BLaER1 treated with 17β-estradiol and CSF1 and Interleukin-3, amounts not matched to agents 10 nM and 100 nM (cell line): ENCODE data around the gene AIF1L.

ENCODE experiments used
- H3K27ac ChIP-seq, 11 experiments: shearing (Covaris generic); formaldehyde crosslinking; 2 replicates each; pipeline ENCODE4 v1.8.1; 2022
- H3K27me3 ChIP-seq, 11 experiments: shearing (Covaris generic); formaldehyde crosslinking; 2 replicates each; pipeline ENCODE4 v1.8.1; 2022
- H3K36me3 ChIP-seq, 11 experiments: shearing (Covaris generic); formaldehyde crosslinking; 2 replicates each; pipeline ENCODE4 v1.8.1; 2022
- H3K4me1 ChIP-seq, 10 experiments: shearing (Covaris generic); formaldehyde crosslinking; 2 replicates each; pipeline ENCODE4 v1.8.1; 2022
- H3K4me2 ChIP-seq, 11 experiments: shearing (Covaris generic); formaldehyde crosslinking; 2 replicates each; pipeline ENCODE4 v1.8.1; 2022
- H3K4me3 ChIP-seq, 10 experiments: shearing (Covaris generic); formaldehyde crosslinking; 2 replicates each; pipeline ENCODE4 v1.8.1; 2022
- H3K9ac ChIP-seq, 11 experiments: shearing (Covaris generic); formaldehyde crosslinking; 2 replicates each; pipeline ENCODE4 v1.8.1; 2022
- H3K9me3 ChIP-seq, 11 experiments: shearing (Covaris generic); formaldehyde crosslinking; replicated peaks in 1 of 11; 2 replicates each; pipeline ENCODE4 v1.8.1; 2022
- H4K20me1 ChIP-seq, 11 experiments: shearing (Covaris generic); formaldehyde crosslinking; 2 replicates each; pipeline ENCODE4 v1.8.1; 2022
- Cebpa-rat ChIP-seq, 11 experiments: shearing (Covaris generic); IDR thresholded peaks; 2 replicates each; pipeline ENCODE4 v1.8.1; 2022

The AIF1L gene

DNA sequence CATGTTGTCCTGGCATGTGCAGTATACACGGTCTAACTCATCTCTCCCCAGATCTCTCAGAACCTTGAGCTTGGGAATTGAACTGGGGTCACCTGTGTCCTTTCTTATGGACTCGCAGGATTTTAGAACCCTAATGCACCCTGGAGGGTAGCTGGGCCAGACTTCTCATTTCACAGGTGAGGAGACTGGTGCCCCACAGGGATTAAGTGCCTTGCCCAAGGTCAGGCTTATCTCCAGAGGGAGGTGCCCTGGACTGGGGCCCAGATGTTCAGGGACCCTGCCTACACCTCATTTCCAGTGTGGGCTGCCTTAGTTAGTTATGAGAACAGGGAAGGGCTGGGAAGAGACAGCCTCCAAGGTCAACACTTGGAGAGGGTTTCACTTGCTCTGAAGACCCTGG lies 25.0 kb downstream of the AIF1L start:
- no peak for TF ChIP-seq Cebpa-rat (IDR thresholded peaks at IDR 0.05)
- no peak overlapping the region for H3K4me3 ChIP-seq
- no peaks in the 10 kb centered on the region for H3K9me3 ChIP-seq
- peaks cover 0 to 5% (median 0%) of the 10 kb centered on the region in 11 experiments; a peak in 1 of 22 replicates for H3K36me3 ChIP-seq
- H3K4me1 ChIP-seq = peaks cover 21 to 30% (median 29%) of the 10 kb centered on the region in 10 experiments
- H4K20me1 ChIP-seq = peaks cover 0 to 6% (median 0%) of the 10 kb centered on the region in 11 experiments; a peak in 5 of 22 replicates
- no peak overlapping the region for H3K9ac ChIP-seq
- H3K4me2 ChIP-seq = no peak overlapping the region
- no peaks in the 10 kb centered on the region for H3K27me3 ChIP-seq
- no peak overlapping the region for H3K27ac ChIP-seq

DNA sequence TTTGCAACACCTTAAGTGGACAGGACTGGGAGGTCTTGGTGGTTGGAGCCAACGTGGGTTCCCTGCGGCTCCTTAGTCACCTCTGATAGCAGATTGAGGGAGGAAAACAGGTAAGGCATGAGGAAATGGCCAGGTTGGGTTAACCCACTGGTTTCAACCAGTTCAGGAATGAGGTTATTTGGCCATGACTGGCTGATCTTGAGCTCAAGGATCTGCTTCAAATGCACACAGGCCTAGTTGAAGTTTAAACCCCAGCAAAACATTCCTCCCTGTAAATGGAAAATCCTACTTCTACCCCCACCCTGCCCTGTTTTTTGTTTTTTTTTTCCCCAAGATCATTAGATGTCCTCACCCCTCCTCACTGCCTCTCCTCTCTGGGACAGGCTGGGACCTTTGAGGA lies 25.8 kb downstream of the AIF1L start:
- Histone ChIP-seq H3K9ac (peak overlapping the region in 1 of 11 experiments; percentile 23; a peak in 1 of 22 replicates), H3K4me1 (peaks cover 21 to 30% (median 29%) of the 10 kb centered on the region in 10 experiments), H3K4me3 (no peak overlapping the region), H3K36me3 (peaks cover 0 to 9% (median 6%) of the 10 kb centered on the region in 11 experiments; a peak in 20 of 22 replicates), H4K20me1 (peaks cover 0 to 15% (median 0%) of the 10 kb centered on the region in 11 experiments; a peak in 6 of 22 replicates), H3K4me2 (no peak overlapping the region), H3K9me3 (no peaks in the 10 kb centered on the region), H3K27me3 (no peaks in the 10 kb centered on the region), H3K27ac (no peak overlapping the region)
- TF ChIP-seq Cebpa-rat (IDR thresholded peaks at IDR 0.05) = no peak

DNA sequence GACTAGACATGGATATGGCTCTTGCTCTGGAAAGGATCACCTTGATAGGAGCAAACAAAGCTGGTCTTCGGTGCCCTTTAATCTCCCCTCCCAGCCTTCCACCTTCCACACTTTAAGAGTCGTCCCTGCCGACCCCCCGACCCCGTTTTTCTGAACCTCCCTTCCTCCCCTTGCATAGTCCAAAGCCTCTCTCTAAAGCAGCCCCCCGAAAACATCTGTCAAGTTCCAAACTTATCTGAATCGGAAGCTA lies 28.6 kb downstream of the AIF1L start:
- no peaks in the 10 kb centered on the region for H3K9me3 ChIP-seq
- H4K20me1 ChIP-seq = peaks cover 0 to 20% (median 0%) of the 10 kb centered on the region in 11 experiments; a peak in 6 of 22 replicates
- TF ChIP-seq Cebpa-rat (IDR thresholded peaks at IDR 0.05) = no peak
- H3K4me1 ChIP-seq = peaks cover 18 to 23% (median 19%) of the 10 kb centered on the region in 10 experiments
- H3K27ac ChIP-seq = peak overlapping the region; percentile 52 to 92 (median 83); a peak in 21 of 22 replicates
- H3K9ac ChIP-seq = peak overlapping the region; percentile 85 to 97 (median 91)
- H3K4me2 ChIP-seq = peak overlapping the region; percentile 82 to 99 (median 95)
- H3K4me3 ChIP-seq = peak overlapping the region; percentile 78 to 92 (median 84)
- peaks cover 27 to 37% (median 34%) of the 10 kb centered on the region in 11 experiments for H3K36me3 ChIP-seq
- no peaks in the 10 kb centered on the region for H3K27me3 ChIP-seq

DNA sequence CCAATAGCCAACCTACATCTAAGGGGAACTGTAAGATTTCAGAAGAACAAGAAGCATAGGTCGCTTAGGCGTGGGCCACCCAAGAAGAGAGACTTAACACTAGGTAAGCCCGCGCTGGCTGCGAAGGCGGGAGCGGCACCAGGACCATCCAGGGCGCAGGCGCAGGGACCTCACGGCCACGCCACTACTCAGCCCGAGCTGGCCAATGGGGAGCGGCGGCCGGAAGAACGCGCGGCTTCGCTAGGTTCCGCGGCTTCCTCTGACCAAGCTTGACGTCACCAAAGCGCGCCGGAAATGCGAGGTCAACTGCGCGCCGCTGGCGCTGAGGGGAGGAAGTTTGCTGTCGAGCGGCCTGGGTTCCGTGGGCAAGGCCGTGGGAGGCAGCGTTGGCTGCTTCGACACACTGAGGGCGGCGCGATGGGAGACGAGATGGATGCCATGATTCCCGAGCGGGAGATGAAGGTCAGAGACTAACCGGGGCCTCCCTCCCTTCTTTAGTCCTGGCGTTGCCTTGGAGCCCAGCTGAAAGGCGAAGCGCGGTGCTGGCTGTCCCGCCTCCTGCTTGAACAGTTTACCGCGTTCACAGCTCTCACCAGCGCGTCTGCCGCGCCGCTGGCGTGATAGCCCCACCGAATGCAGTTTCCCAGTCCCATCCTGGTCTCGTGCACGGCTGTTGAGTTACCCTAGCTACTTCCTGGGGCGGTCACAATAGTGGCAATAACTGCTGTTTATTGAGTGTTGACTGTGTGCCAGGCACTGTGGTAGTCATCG lies 29.1 kb downstream of the AIF1L start, which contains the start of gene NUP214:
TSS of gene NUP214 (plus strand) at position 299 of the 771 bp plus-strand sequence. CDS start at position 418, 119 bp downstream.
- Histone ChIP-seq H3K9me3 (no peaks in the 10 kb centered on the region), H3K27ac (peak within 1 kb of the TSS; percentile 78 to 92 (median 83)), H4K20me1 (peaks cover 0 to 24% (median 0%) of the 10 kb centered on the region in 11 experiments; a peak in 6 of 22 replicates), H3K9ac (peak within 1 kb of the TSS; percentile 85 to 97 (median 91)), H3K27me3 (no peaks in the 10 kb centered on the region), H3K4me2 (peak within 1 kb of the TSS; percentile 89 to 99 (median 95)), H3K4me3 (peak within 1 kb of the TSS; percentile 78 to 92 (median 84)), H3K36me3 (peaks cover 32 to 40% (median 39%) of the 10 kb centered on the region in 11 experiments), H3K4me1 (peaks cover 18 to 23% (median 19%) of the 10 kb centered on the region in 10 experiments)
- TF ChIP-seq Cebpa-rat (IDR thresholded peaks at IDR 0.05) = no peak

GRCh38 chr9:131126059-131126426 lies 29.7 kb downstream of the AIF1L start:
- no peaks in the 10 kb centered on the region for H3K27me3 ChIP-seq
- H3K9ac ChIP-seq = peak overlapping the region; percentile 85 to 97 (median 91)
- H3K27ac ChIP-seq = peak overlapping the region; percentile 78 to 92 (median 83)
- peaks cover 38 to 45% (median 43%) of the 10 kb centered on the region in 11 experiments for H3K36me3 ChIP-seq
- TF ChIP-seq Cebpa-rat (IDR thresholded peaks at IDR 0.05) = no peak
- peak overlapping the region; percentile 88 to 98 (median 93) for H3K4me2 ChIP-seq
- no peaks in the 10 kb centered on the region for H3K9me3 ChIP-seq
- peaks cover 0 to 30% (median 0%) of the 10 kb centered on the region in 11 experiments; a peak in 6 of 22 replicates for H4K20me1 ChIP-seq
- peaks cover 18 to 23% (median 19%) of the 10 kb centered on the region in 10 experiments for H3K4me1 ChIP-seq
- H3K4me3 ChIP-seq = peak overlapping the region; percentile 78 to 92 (median 84)

GRCh38 chr9:131129183-131129582 lies 32.9 kb downstream of the AIF1L start:
- no peak overlapping the region for H3K4me2 ChIP-seq
- no peak overlapping the region for H3K9ac ChIP-seq
- no peaks in the 10 kb centered on the region for H3K27me3 ChIP-seq
- no peaks in the 10 kb centered on the region for H3K9me3 ChIP-seq
- no peak for TF ChIP-seq Cebpa-rat (IDR thresholded peaks at IDR 0.05)
- H3K4me3 ChIP-seq = no peak overlapping the region
- no peak overlapping the region for H3K27ac ChIP-seq
- H3K4me1 ChIP-seq = peaks cover 18 to 23% (median 19%) of the 10 kb centered on the region in 10 experiments
- peaks cover 69 to 76% (median 74%) of the 10 kb centered on the region in 11 experiments for H3K36me3 ChIP-seq
- H4K20me1 ChIP-seq = peaks cover 0 to 59% (median 12%) of the 10 kb centered on the region in 11 experiments; a peak in 13 of 22 replicates

- H3K4me2 ChIP-seq = no peak overlapping the region
- H3K27ac ChIP-seq = no peak overlapping the region
- peaks cover 95 to 100% (median 98%) of the 10 kb centered on the region in 11 experiments for H3K36me3 ChIP-seq
- TF ChIP-seq Cebpa-rat (IDR thresholded peaks at IDR 0.05) = no peak
- H3K9me3 ChIP-seq = no peaks in the 10 kb centered on the region
- H3K27me3 ChIP-seq = no peaks in the 10 kb centered on the region
- no peaks in the 10 kb centered on the region for H3K4me1 ChIP-seq
- H3K9ac ChIP-seq = no peak overlapping the region
- H4K20me1 ChIP-seq = peaks cover 0 to 29% (median 6%) of the 10 kb centered on the region in 11 experiments; a peak in 9 of 22 replicates
- H3K4me3 ChIP-seq = no peak overlapping the region
Observed at GRCh38 chr9:131138676-131139075, 42.3 kb downstream of the AIF1L start.

DNA sequence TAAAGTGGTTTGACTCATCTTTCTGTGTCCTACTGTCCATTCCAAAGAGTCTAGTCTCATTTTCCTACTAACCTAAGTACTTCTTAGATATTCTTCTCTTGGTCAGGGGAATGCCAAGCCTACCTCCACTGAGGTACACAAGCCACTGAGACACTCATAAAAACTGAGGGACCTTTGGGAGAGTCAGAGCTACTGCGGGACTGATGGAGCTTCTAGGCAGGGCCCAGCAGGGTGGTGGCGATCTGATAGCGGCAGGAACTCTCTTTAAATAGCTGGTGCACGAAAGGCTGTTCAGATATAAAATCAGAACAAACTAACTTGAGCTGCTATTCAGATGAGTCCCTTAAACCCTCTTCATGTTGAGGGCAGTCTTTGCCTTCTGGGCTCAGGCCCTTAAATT lies 43.8 kb downstream of the AIF1L start:
- no peak overlapping the region for H3K4me3 ChIP-seq
- no peaks in the 10 kb centered on the region for H3K9me3 ChIP-seq
- H3K36me3 ChIP-seq = peaks cover 94 to 100% (median 98%) of the 10 kb centered on the region in 11 experiments
- no peak overlapping the region for H3K27ac ChIP-seq
- H4K20me1 ChIP-seq = peaks cover 0 to 32% (median 6%) of the 10 kb centered on the region in 11 experiments; a peak in 7 of 22 replicates
- no peaks in the 10 kb centered on the region for H3K27me3 ChIP-seq
- no peaks in the 10 kb centered on the region for H3K4me1 ChIP-seq
- H3K9ac ChIP-seq = no peak overlapping the region
- TF ChIP-seq Cebpa-rat (IDR thresholded peaks at IDR 0.05) = no peak
- H3K4me2 ChIP-seq = no peak overlapping the region

- H3K9ac ChIP-seq = no peak overlapping the region
- H3K4me3 ChIP-seq = no peak overlapping the region
- peaks cover 94 to 100% (median 98%) of the 10 kb centered on the region in 11 experiments for H3K36me3 ChIP-seq
- no peaks in the 10 kb centered on the region for H3K9me3 ChIP-seq
- TF ChIP-seq Cebpa-rat (IDR thresholded peaks at IDR 0.05) = no peak
- no peaks in the 10 kb centered on the region for H3K27me3 ChIP-seq
- H3K27ac ChIP-seq = no peak overlapping the region
- peaks cover 0 to 32% (median 6%) of the 10 kb centered on the region in 11 experiments; a peak in 7 of 22 replicates for H4K20me1 ChIP-seq
- H3K4me1 ChIP-seq = no peaks in the 10 kb centered on the region
- no peak overlapping the region for H3K4me2 ChIP-seq
Observed at GRCh38 chr9:131140550-131140949, 44.2 kb downstream of the AIF1L start.
